ENCODE measurements around the gene RSPRY1. TPM values are rescaled to one million over a fixed set of nuclear protein-coding genes. Genes with fewer than 3 reads are reported as not detected.

RSPRY1 gene
- polyA plus RNA-seq, 2 of the 4 experiments (the other 2 are of a cell fraction): 32.2 to 50.0 TPM

- TF ChIP-seq RAD21 (conservative IDR thresholded peaks at IDR 0.05 in 1 of 2, IDR thresholded peaks at IDR 0.05 in 1 of 2) (peak; percentile 67 to 79), ATOH8 (CRISPR knock-in tag; IDR thresholded peaks at IDR 0.05; ENCODE audit: low read depth) (no peak), RFX5 (IDR thresholded peaks at IDR 0.05) (no peak), CTCF (IDR thresholded peaks at IDR 0.05) (peak; percentile 71), SMC3 (IDR thresholded peaks at IDR 0.05) (peak; percentile 42; the same call in 1 of the 3 replicates)
- Histone ChIP-seq H3K4me1 (no peaks in the 10 kb centered on the region), H3K27ac (no peak overlapping the region), H3K9me3 (no peaks in the 10 kb centered on the region), H3K4me3 (no peak overlapping the region), H3K4me2 (no peak overlapping the region)
- FAIRE-seq (no peak), ATAC-seq (peak; percentile 80 to 84), DNase-seq (ENCODE audit: low read depth in 1 of 2, low spot score in 1 of 2) (peak in 1 of 2 experiments; percentile 73)
- CTCF ChIA-PET: interaction anchor here (0.7 to 2.6 kb wide), 12 partner anchors 9 to 249 kb away, joined by 3 to 13 read pairs (median 6); partner anchors contain the start of gene CPNE2
- WGBS (ENCODE audit: missing lambda C conversion rate): 42% methylated on average over 4 of the region's 4 CpGs
- POLR2A ChIA-PET: no interaction called here
Measured at GRCh38 chr16:57167953-57168352, 18.2 kb upstream of the RSPRY1 start.

- DNase-seq (ENCODE audit: low read depth in 1 of 2, low spot score in 1 of 2) (no peak), FAIRE-seq (no peak), ATAC-seq (no peak)
- TF ChIP-seq ELK1 (IDR thresholded peaks at IDR 0.05; ENCODE audit: low read depth, low read length) (no peak), MAZ (IDR thresholded peaks at IDR 0.05; ENCODE audit: borderline replicate concordance, low read depth, low read length) (no peak), HEYL (CRISPR knock-in tag; IDR thresholded peaks at IDR 0.05) (no peak), BCL3 (IDR thresholded peaks at IDR 0.05) (no peak), CBX8 (IDR thresholded peaks at IDR 0.05) (no peak), KDM5A (IDR thresholded peaks at IDR 0.05) (no peak), E2F6 (IDR thresholded peaks at IDR 0.05; ENCODE audit: borderline replicate concordance, low read depth) (no peak), RFX5 (IDR thresholded peaks at IDR 0.05) (no peak), RAD21 (conservative IDR thresholded peaks at IDR 0.05 in 1 of 2, IDR thresholded peaks at IDR 0.05 in 1 of 2) (no peak), NPAS2 (CRISPR knock-in tag; IDR thresholded peaks at IDR 0.05; ENCODE audit: borderline replicate concordance) (no peak), SMC3 (IDR thresholded peaks at IDR 0.05) (no peak), POLR2AphosphoS2 (conservative IDR thresholded peaks at IDR 0.05; ENCODE audit: low read length) (no peak), CBX2 (IDR thresholded peaks at IDR 0.05; ENCODE audit: borderline replicate concordance, low read depth) (no peak), KDM1A (IDR thresholded peaks at IDR 0.05; ENCODE audit: low read depth) (no peak), EHMT2 (IDR thresholded peaks at IDR 0.05; ENCODE audit: low read depth) (no peak), CEBPB (IDR thresholded peaks at IDR 0.05) (no peak), HES2 (IDR thresholded peaks at IDR 0.05) (no peak)
- Histone ChIP-seq H3K4me3 (no peak overlapping the region), H3K4me1 (no peaks in the 10 kb centered on the region), H3K27ac (no peak overlapping the region), H3K9me3 (no peaks in the 10 kb centered on the region), H3K4me2 (no peak overlapping the region)
- ChIA-PET CTCF (interaction anchor here (1.0 to 2.8 kb wide), 5 partner anchors 12 to 85 kb away, joined by 3 to 12 read pairs (median 4); partner anchors contain the start of gene CPNE2), POLR2A (no interaction called here)
Measured at GRCh38 chr16:57169327-57169726, 16.8 kb upstream of the RSPRY1 start.
